LoVo (cell line): ENCODE measurements around the gene RSPH6A.
A peak's percentile ranks its signal among the peaks of the same experiment; 100 is the strongest.

Experiments used
- DNase-seq: peaks from one replicate; pipeline ENCODE4 v3.0.0-alpha.2; 2016; ENCODE audit warnings: low spot score

Gene RSPH6A

DNA sequence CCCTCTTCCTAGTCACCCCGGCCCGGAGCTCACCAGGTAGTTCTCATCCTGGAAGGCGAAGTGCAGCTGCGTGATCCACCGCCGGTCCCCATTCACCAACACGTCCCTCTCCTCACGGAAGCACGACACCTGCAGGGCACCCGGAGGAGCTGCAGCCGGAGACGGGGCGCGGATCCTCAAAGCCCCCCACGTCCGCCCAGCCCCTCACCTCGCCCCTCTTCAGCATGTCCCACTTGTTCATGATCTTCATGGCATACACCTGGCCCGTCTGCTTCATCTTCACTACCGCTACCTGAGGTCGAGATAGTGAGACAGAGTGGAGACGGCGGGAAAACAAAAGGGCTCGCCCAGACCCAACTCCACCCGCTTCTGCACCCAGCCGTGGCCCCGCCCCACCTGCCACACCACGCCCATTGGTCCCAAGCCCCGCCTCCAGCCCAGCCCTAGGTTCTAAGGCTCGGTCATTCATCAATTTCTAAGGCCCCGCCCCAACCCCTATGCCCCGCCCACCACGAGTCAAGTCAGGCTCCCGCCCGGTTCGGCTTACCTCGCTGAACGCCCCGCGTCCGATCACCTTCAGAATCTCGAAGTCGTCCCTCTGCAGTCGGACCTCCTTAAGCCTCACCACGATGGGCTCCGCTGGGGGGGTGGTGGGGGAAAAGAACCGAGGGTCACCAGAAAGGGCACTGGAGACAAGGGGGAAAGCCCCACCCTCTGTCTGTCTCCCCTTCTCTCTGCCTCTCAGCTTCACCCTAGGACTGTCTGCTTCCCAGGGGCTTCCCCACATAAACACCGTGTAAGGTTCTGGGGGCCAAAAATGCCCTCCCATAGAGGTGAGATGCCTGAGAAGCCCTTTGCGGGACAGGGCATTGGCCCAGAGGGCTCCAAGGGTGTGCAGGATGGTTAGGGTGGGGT, 35.6 kb downstream of the RSPH6A start:
- peak; percentile 67 for DNase-seq

DNA sequence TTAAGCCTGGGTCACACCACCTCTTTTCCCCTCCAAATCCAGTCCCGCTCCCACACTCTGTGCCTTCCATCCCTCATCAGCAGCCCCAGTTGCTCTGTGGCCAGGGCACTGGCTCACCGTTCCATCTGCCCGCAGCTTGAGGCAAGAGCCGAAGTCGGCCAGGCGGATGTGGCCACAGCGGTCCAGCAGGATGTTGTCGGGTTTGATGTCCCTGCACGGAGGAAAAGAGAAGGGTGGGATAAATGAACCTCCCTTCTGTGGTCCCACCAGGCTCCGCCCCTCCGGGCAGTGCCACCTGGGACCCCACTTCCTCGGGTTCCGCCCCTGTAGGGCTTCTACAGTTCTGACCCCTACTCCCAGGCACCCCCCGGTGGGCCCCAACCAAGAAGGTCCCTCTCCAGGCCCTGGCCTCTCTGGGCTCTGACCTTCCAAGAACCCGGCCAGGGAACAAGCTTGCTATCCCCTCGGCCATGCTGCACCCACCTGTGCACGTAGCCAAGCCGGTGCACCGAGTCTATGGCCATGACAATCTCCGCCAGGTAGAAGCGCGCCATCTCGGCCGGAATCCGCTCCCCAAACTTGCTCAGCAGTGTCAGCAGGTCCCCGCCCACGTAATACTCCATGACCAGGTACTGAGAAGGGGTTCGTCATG, 37.0 kb downstream of the RSPH6A start:
- no peak for DNase-seq

DNA sequence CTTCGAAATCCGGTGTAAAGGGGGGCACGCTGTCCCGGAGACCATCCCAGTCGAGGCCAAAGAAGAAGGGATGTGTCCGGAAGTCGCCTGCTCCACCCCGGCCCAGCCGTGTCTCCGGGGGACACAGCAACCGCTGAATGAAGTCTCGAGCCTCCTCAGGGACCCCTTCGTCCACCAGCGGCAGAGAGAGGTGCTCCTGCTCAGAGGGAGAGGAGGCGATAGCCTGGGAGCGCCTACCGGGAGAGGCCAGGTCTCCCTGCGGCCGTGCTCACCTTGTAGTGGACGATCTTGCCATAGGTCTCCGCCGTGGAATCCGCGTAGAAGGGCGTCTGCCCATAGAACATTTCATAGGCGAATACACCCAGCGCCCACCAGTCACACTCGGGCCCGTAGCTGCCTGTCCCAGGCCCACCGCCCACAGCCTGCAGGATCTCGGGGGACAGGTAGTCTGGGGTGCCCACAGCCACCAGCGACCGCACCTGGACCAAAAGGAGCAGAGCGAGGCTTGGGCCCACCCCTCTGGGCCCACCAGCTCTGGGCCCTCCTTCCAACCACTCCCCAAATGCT, 37.6 kb downstream of the RSPH6A start:
- DNase-seq = no peak

DNA sequence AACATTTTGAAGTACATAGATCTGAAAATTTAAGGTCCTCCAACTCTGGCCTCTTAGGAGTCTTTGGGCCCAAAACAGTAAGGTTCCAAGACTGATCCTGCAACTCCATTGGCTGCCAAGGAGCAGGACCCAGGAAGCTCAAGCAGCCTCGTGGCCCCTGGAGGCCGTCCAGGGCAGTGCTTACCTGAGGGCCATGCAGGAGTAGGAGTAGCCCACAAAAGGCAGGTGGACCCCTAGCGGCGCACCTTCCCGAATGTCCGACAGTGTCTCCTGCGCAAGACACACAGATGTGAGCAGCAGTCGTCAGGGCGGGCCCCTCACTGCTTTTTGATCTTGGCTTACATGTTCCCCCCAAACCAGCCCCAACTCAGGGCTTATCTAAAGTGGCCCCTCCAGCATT, 40.3 kb downstream of the RSPH6A start:
- no peak for DNase-seq

DNA sequence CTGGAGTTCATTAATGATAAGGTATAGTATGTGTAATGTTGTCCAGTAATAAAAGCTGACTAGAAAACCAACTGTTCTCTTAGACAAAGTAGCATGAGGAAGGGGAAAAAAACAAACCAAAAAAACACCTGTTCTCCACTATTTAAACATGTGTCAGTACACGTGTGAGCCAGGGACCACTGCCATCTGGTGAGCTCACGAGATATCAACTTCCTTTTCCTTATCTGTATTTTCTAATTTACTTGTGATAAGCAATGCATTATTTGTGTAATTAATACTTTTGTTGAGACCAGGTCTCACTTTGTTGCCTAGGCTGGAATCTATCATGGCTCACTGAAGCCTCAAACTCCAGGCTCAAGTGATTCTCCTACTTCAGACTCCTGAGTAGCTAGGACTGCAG, 41.7 kb downstream of the RSPH6A start:
- no peak for DNase-seq

DNA sequence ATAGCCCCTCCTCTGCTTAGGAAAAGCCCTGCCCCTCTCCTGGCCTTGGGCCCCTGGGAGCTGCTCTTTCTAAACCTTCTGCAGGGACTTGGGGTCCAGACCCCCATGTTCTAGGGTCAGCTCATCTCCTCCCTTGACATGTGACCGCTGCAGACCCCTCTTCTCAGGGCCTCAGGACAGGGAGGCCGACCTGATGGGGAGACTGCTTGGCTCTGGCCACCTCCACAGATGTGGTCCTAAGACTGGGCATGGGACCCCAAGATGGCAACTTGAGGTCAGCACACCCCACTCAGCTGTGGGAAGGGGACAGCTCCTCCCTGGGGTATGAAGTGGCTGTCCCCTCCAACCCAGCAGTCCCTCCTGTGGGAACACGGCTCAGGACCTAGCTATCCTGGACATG, 42.2 kb downstream of the RSPH6A start:
- DNase-seq = no peak

DNA sequence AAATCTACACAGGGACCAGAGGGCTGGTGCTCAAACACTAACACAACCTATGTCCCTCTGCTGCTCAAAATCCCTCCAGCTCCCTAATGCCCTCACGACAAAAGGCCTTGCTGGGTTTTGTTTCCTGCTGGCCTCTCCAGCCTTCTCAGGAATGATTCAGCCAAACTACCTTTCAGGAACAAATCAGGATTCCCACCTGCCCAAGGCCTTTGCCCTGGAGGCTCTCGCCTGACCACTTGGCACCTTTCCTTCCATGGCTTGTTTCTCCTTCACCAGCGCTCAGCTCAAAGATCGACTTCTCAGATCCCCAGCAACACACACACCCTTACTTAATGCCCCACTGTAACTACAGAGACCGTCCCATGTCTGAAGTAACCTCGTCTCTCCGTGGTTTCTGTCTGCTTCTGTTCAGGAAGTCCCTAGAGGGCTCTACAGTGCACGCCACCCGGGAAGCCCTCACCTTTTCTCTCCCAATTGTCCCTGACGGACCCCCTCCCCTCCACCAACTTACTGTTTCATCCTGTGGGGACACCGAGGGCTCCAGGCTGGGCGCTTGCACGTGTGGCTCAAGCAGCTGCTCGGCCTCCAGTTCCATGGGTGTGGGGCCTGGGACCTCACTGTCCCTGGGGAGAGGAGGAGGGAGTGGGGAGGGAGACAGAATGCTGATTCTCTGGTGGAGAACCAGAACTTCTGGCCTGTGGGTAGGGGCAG, 42.8 kb downstream of the RSPH6A start:
- DNase-seq = no peak

DNA sequence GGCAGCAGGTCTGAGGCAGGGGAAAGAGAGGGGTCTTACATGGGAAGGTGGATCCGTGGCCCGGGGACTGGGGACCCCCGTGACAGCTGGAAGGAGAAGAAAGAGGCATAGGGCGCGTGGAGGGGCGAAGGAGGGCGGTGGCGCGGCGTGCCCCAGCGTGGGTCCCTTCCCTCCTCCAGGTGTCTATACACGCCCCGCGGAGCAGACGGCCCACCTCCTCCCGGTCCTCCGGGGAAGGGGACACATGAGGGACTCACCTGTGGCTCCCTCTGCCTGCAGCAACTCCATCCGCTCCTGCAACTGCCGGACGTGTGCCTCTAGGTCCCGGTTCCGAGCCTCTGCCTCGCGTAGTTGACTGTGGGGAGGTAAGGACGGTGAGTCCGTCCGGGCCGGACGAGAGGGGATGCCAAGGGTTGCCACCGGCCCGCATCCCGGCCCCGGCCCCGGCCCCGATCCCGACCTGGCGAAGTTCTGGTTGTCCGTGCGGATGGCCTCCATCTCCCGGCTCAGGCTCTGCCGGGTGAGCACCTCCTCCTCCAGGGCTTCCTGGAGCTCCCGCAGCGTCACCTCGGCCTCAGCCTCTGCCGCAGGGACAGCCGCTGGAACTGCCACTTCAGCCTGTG, 43.7 kb downstream of the RSPH6A start:
- DNase-seq = no peak

- peak; percentile 89 for DNase-seq
Observed at GRCh38 chr19:45770192-45771101, 44.7 kb downstream of the RSPH6A start.

GRCh38 chr19:45769821-45770191, 45.3 kb downstream of the RSPH6A start:
- peak; percentile 19 for DNase-seq

DNA sequence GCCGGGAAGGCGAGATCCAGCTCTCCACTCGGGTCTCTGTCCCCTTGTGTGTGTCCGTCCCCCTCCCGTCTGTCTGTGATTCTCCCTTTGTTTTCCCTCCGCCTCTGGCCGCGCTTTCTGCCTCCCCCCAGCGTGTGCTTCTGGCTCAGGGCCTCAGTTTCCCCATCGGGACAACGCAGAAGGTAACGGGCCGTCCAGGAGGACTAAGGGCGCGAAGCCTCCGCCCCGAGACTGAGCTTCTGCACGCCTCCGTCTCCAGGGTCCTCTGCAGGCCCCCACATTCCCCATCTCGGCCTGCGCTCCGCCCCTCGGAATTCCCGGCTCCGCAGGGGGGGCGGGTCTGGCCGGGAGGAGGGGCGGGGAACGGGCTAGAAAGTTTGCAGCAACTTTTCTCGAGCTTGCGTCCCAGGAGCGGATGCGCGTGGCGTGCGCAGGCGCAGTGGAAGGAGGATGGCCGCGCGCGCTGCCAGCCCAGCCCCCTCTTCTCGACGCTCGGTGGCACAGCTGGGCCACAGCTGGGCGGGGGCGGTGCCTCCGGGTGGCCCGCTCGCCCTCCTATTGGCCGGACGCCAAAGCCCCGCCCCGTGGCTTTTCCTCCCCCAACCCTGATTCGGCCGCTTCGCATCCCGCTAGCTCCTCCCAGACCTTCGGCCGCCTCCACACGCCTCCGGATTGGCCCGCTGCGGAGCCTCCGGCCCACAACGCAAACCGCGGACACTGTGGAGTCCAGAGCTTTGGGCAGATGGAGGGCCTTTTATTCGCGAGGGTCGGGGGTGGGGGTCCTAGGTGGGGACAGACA, 45.9 kb downstream of the RSPH6A start, which contains the start of gene SIX5:
SIX5 (minus strand) TSS at position 269 of the 799 bp plus-strand sequence. CDS start 408 bp downstream, outside the sequence.
- peak; percentile 98 for DNase-seq

DNA sequence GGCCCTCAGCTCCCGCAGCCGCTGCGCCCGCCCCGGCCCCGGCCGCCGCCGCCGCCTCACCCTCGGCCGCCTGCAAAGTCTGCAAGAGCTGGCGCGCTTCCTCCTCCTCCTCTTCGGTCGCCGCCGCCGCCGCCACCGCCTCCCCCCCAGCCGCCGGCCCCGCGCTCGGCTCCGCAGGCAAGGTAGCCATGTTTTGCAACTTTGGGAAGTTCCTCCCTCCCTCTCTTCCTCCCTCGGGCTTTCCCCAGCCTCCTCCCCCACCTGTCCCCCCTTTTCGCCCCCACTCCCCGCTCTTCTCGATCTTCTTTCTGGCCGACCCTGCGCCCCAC, 46.5 kb downstream of the RSPH6A start:
- DNase-seq = peak; percentile 36

GRCh38 chr19:45767881-45768654, 47.0 kb downstream of the RSPH6A start:
- peak; percentile 37 for DNase-seq

DNA sequence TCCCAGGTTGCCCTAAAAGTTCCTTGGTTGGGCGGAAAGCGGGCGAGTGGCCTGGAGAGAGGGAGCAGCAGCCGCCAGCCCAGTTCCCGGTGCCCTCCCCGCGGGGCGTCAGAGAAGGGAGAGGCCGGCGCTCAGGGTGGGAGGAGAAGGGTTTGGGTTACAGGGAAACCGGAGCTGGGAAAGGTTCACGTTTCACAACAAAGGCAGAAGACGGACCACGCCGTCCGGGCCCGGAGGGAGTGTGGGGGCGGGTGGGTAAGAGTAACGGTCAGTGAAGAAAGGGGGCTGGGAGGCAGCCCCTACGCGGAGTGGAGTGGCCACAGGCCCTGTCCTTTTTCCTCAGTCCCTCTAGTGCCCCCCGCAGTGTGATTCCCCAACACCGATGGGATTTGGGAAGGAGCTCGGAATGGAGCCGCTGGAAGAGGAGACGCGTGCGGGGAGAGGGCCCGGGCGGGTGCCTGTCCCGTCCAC, 47.7 kb downstream of the RSPH6A start:
- DNase-seq = peak; percentile 44

- no peak for DNase-seq
Observed at GRCh38 chr19:45766869-45767346, 48.2 kb downstream of the RSPH6A start.

- no peak for DNase-seq
Observed at GRCh38 chr19:45766296-45766868, 48.7 kb downstream of the RSPH6A start.

DNA sequence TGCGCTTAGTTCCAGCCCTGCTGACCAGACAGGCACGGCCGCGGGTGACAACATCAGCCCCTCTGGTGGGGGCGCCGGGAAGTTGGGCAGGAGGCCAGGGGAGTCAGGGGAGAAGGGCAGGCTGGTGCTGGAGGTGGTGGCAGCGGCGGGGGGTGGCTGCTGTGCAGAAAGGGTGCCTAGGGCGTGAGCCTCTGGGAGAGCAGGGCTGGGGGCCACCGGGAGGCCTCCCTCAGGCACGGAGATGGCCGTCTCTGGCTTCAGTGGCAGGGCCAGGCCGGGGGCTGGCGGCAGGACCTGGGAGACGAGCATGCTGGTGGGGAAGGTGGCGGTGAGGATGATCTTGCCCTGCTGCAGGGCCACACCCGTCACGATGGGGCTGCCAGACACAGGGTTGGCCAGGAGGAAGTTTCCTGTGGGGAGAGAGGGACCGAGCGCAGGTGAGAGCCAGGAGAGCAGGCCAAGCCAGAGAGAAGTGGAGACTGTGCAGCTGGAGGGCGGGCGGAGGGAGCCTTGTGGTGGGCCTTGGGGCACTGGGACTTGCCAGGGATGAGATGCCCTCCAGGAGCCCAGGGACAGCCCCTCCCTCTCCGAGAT, 49.3 kb downstream of the RSPH6A start:
- no peak for DNase-seq
